H9 (cell line): ENCODE results near the gene POLR2J2. TPM values are rescaled to one million over a fixed set of nuclear protein-coding genes. Genes with fewer than 3 reads are reported as not detected.
"Not testable (repeated sequence)": the region's sequence is repeated elsewhere in the genome, so short reads cannot be mapped to it uniquely, and the experiment has no call there.

ENCODE experiments used
- DNase-seq: peaks from one replicate; pipeline ENCODE4 v3.0.0-alpha.2; 2017
- H2AFZ ChIP-seq: one replicate; pipeline ENCODE4 v1.6.1; 2013; ENCODE audit warnings: mild to moderate bottlenecking, low read length, control low read depth, moderate library complexity
- H2AK5ac ChIP-seq: 2 replicates; pipeline ENCODE4 v1.6.1; 2013; ENCODE audit warnings: low read length, control low read depth, mixed read lengths; ENCODE audit not compliant: insufficient read length
- H2BK120ac ChIP-seq: one replicate; pipeline ENCODE4 v1.6.1; 2013; ENCODE audit warnings: low read depth, mild to moderate bottlenecking, low read length, control low read depth, inconsistent platforms; ENCODE audit not compliant: poor library complexity, severe bottlenecking
- H2BK12ac ChIP-seq: 2 replicates; pipeline ENCODE4 v1.6.1; 2013; ENCODE audit warnings: low read length, control low read depth, mixed read lengths, low read depth; ENCODE audit not compliant: insufficient read length
- H2BK15ac ChIP-seq: 2 replicates; pipeline ENCODE4 v1.6.1; 2013; ENCODE audit warnings: low read depth, low read length, control low read depth
- H2BK20ac ChIP-seq: one replicate; pipeline ENCODE4 v1.6.1; 2013; ENCODE audit warnings: low read depth, mild to moderate bottlenecking, low read length, control low read depth, inconsistent platforms; ENCODE audit not compliant: poor library complexity, severe bottlenecking
- H2BK5ac ChIP-seq: 2 replicates; pipeline ENCODE4 v1.6.1; 2013; ENCODE audit warnings: low read length, control low read depth, mixed read lengths; ENCODE audit not compliant: insufficient read length
- H3K14ac ChIP-seq: 2 replicates; pipeline ENCODE4 v1.6.1; 2013; ENCODE audit warnings: low read length, control low read depth; ENCODE audit not compliant: insufficient read depth
- H3K18ac ChIP-seq: 2 replicates; pipeline ENCODE4 v1.6.1; 2013; ENCODE audit warnings: low read depth, mild to moderate bottlenecking, mixed read lengths, low read length, control low read depth; ENCODE audit not compliant: insufficient read length
- H3K23ac ChIP-seq: 2 replicates; pipeline ENCODE4 v1.6.1; 2013; ENCODE audit warnings: low read length, control low read depth, mixed read lengths, low read depth; ENCODE audit not compliant: insufficient read length
- H3K23me2 ChIP-seq: 2 replicates; pipeline ENCODE4 v1.6.1; 2013; ENCODE audit warnings: low read depth, mild to moderate bottlenecking, mixed read lengths, low read length, control low read depth; ENCODE audit not compliant: insufficient read length, poor library complexity, severe bottlenecking
- H3K27ac ChIP-seq: 2 replicates; pipeline ENCODE4 v1.5.1; 2013; ENCODE audit warnings: low read length, control low read depth, mixed read lengths, low read depth; ENCODE audit not compliant: insufficient read length
- H3K27me3 ChIP-seq: 2 replicates; pipeline ENCODE4 v1.6.1; 2013; ENCODE audit warnings: low read length, control low read depth, inconsistent platforms; ENCODE audit not compliant: insufficient read depth
- H3K4ac ChIP-seq: 2 replicates; pipeline ENCODE4 v1.6.1; 2013; ENCODE audit warnings: low read depth, mild to moderate bottlenecking, control low read depth, inconsistent platforms, low read length, moderate library complexity
- H3K4me1 ChIP-seq: 2 replicates; pipeline ENCODE4 v1.6.1; 2013; ENCODE audit warnings: low read length, control low read depth, inconsistent platforms; ENCODE audit not compliant: insufficient read depth
- H3K4me2 ChIP-seq: 2 replicates; pipeline ENCODE4 v1.6.1; 2013; ENCODE audit warnings: low read length, control low read depth, mixed read lengths; ENCODE audit not compliant: insufficient read length, insufficient read depth
- H3K56ac ChIP-seq: 2 replicates; pipeline ENCODE4 v1.6.1; 2013; ENCODE audit warnings: low read depth, mild to moderate bottlenecking, mixed read lengths, low read length, control low read depth; ENCODE audit not compliant: insufficient read length
- H3K79me1 ChIP-seq: 2 replicates; pipeline ENCODE4 v1.6.1; 2013; ENCODE audit warnings: low read depth, mild to moderate bottlenecking, moderate library complexity, low read length, control low read depth, inconsistent platforms; ENCODE audit not compliant: insufficient read depth, poor library complexity, severe bottlenecking
- H3K79me2 ChIP-seq: 2 replicates; pipeline ENCODE4 v1.6.1; 2013; ENCODE audit warnings: low read length, control low read depth, inconsistent platforms; ENCODE audit not compliant: insufficient read depth
- H3K9ac ChIP-seq: 2 replicates; pipeline ENCODE4 v1.6.1; 2013; ENCODE audit warnings: low read length, control low read depth, mixed read lengths; ENCODE audit not compliant: insufficient read length; ENCODE audit errors: extremely low read depth
- H3K9me3 ChIP-seq: one replicate; pipeline ENCODE4 v1.6.1; 2013; ENCODE audit warnings: low read depth, low read length, inconsistent platforms; ENCODE audit not compliant: control insufficient read depth
- H3T11ph ChIP-seq: one replicate; pipeline ENCODE4 v1.6.1; 2013; ENCODE audit warnings: mild to moderate bottlenecking, low read length, control low read depth, inconsistent platforms
- H4K20me1 ChIP-seq: one replicate; pipeline ENCODE4 v1.6.1; 2013; ENCODE audit not compliant: control insufficient read depth, insufficient read length, insufficient read depth
- H4K5ac ChIP-seq: 2 replicates; pipeline ENCODE4 v1.6.1; 2013; ENCODE audit warnings: low read depth, mild to moderate bottlenecking, mixed read lengths, low read length, control low read depth; ENCODE audit not compliant: insufficient read length
- H4K8ac ChIP-seq: replicated peaks from 2 replicates; pipeline ENCODE4 v1.6.1; 2013; ENCODE audit warnings: low read length, control low read depth, mixed read lengths, low read depth; ENCODE audit not compliant: insufficient read length
- H4K91ac ChIP-seq: 2 replicates; pipeline ENCODE4 v1.6.1; 2013; ENCODE audit warnings: low read depth, mild to moderate bottlenecking, moderate library complexity, mixed read lengths, low read length, control low read depth; ENCODE audit not compliant: insufficient read length
- H3K27ac Mint-ChIP-seq, 3 experiments: 2 replicates in 2 of 3; 3 replicates in 1 of 3; pipeline ENCODE4 v1.8.0; 2020 to 2021; ENCODE audit warnings: mixed read lengths in 3 of 3, mild to moderate bottlenecking in 1 of 3, moderate library complexity in 1 of 3
- H3K27me3 Mint-ChIP-seq: 2 replicates; pipeline ENCODE4 v1.8.0; 2021; ENCODE audit warnings: low read depth, mild to moderate bottlenecking, moderate library complexity, mixed read lengths
- H3K36me3 Mint-ChIP-seq, 3 experiments: 2 replicates in 2 of 3; 3 replicates in 1 of 3; pipeline ENCODE4 v1.8.0; 2020 to 2021; ENCODE audit warnings: low read depth in 3 of 3, mixed read lengths in 3 of 3; ENCODE audit not compliant: insufficient read depth in 1 of 3
- H3K4me1 Mint-ChIP-seq, 2 experiments: 2 replicates each; pipeline ENCODE4 v1.8.0; 2020; ENCODE audit warnings: mixed read lengths in 2 of 2
- H3K4me3 Mint-ChIP-seq, 2 experiments: 2 replicates in 1 of 2; 3 replicates in 1 of 2; pipeline ENCODE4 v1.8.0; 2020 to 2021; ENCODE audit warnings: mild to moderate bottlenecking in 2 of 2, mixed read lengths in 2 of 2, moderate library complexity in 1 of 2
- H3K9me3 Mint-ChIP-seq, 2 experiments: 2 replicates in 1 of 2; 3 replicates in 1 of 2; pipeline ENCODE4 v1.8.0; 2020; ENCODE audit warnings: mild to moderate bottlenecking in 2 of 2, mixed read lengths in 2 of 2, moderate library complexity in 1 of 2
- WGBS: extraction: QIAGEN DNeasy Blood & Tissue Kit; methylation state at CpG from one replicate; pipeline ENCODE4 v1.1.7; 2013; ENCODE audit warnings: missing lambda C conversion rate, low lambda C conversion rate, mixed read lengths; ENCODE audit not compliant: insufficient read length; ENCODE audit errors: extremely low coverage; 5-methylcytosine and 5-hydroxymethylcytosine counted together
- total RNA-seq: library from RNA; stranded (reverse); gene quantifications from 2 replicates; pipeline ENCODE4 v1.2.1, GENCODE V29; 2021

POLR2J2 gene
- total RNA-seq, 1 experiment from 2014 or later = 3.6 TPM

DNA sequence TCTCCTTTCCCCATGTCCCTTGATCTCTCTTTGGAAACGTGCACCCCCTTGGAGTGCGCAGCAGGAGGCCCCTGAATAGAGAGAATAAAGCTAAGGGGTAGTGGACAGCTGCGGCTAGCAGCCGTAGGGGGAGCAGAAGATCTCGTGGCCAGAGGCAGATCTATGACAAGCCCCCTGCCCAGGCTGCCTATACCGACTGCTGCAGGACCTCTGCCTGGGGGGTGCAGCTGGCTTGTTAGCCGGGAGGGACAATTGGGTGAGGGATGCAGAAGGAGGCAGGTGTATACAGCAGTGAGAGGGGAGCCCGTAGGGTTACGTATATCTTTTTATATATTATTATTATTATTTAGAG, 469 bp upstream of the POLR2J2 start:
- H3K9ac ChIP-seq, H3K14ac ChIP-seq, H3K4me2 ChIP-seq, H3K9me3 ChIP-seq, H3K4ac ChIP-seq, H3K79me2 ChIP-seq, H3K4me3 Mint-ChIP-seq, H3T11ph ChIP-seq, DNase-seq, H2AFZ ChIP-seq, H4K5ac ChIP-seq, H2BK20ac ChIP-seq, H3K23ac ChIP-seq, H3K79me1 ChIP-seq, H3K36me3 Mint-ChIP-seq, H3K56ac ChIP-seq, H2BK12ac ChIP-seq, H3K4me1 ChIP-seq, H4K91ac ChIP-seq, H3K27me3 ChIP-seq, H2BK15ac ChIP-seq, H3K23me2 ChIP-seq, H4K8ac ChIP-seq, H3K4me1 Mint-ChIP-seq, H3K9me3 Mint-ChIP-seq, H3K27me3 Mint-ChIP-seq, H3K18ac ChIP-seq, H2BK120ac ChIP-seq, H4K20me1 ChIP-seq, H2AK5ac ChIP-seq, H3K27ac ChIP-seq, H2BK5ac ChIP-seq, H3K27ac Mint-ChIP-seq: not testable (repeated sequence)
- WGBS = no CpG with 5 or more reads among the region's 9 CpGs

DNA sequence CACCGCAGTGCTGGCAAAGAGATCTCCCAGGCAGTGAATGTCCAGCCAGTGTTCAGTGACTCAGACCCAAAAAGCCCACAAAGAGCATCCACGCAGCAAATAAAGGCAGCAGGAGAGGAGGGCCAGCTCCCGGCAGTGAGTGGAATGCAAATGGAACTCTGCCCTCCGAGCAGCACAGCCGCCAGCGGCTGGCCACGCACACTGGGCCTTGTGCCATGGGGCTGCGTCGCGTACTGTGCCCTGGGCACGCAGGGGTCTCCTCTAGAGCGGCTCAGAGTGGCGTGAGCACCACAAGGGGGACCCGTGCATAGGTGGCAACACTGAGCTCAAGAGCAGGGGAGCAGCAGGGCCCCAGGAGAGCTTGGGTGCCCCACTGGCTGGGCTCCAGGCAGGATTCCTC, 3.9 kb downstream of the POLR2J2 start:
- H3K4me1 Mint-ChIP-seq, H2BK20ac ChIP-seq, H3K18ac ChIP-seq, H3K4me1 ChIP-seq, H3K36me3 Mint-ChIP-seq, H2AFZ ChIP-seq, H2BK15ac ChIP-seq, H3K4ac ChIP-seq, H3K9me3 ChIP-seq, H2BK12ac ChIP-seq, H2BK5ac ChIP-seq, H3T11ph ChIP-seq, H3K4me2 ChIP-seq, H2AK5ac ChIP-seq, DNase-seq, H2BK120ac ChIP-seq, H3K79me1 ChIP-seq, H3K27me3 ChIP-seq, H3K4me3 Mint-ChIP-seq, H3K56ac ChIP-seq, H3K9me3 Mint-ChIP-seq, H4K8ac ChIP-seq, H4K20me1 ChIP-seq, H3K23ac ChIP-seq, H3K14ac ChIP-seq, H3K79me2 ChIP-seq, H4K5ac ChIP-seq, H3K27me3 Mint-ChIP-seq, H3K23me2 ChIP-seq, H4K91ac ChIP-seq, H3K27ac ChIP-seq, H3K9ac ChIP-seq, H3K27ac Mint-ChIP-seq: not testable (repeated sequence)
- WGBS = no CpG with 5 or more reads among the region's 14 CpGs

DNA sequence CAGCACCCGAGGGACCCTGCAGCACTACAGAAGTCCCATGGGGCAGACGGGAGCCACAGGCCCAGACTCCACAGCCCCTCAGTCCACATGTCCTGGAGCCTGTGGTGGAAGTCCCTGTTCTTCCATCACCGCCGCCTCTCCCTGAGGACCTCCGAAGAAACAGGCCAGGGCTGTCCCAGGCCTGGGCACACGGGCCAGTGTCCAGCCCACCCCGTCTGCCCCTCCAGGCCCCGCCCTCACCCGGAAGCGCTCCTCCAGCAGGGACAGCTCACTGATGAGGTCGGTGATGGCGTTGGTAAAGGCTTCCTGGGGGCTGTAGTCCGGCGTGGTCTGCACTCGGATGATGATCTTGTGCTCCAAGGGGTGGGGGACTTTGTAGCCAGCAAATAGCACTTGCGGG, 4.6 kb downstream of the POLR2J2 start:
- H3K9ac ChIP-seq, H3K9me3 ChIP-seq, H3K36me3 Mint-ChIP-seq, H3K9me3 Mint-ChIP-seq, H3K27ac Mint-ChIP-seq, H2BK5ac ChIP-seq, H3K23ac ChIP-seq, H2BK120ac ChIP-seq, H3K4ac ChIP-seq, H3K14ac ChIP-seq, H4K20me1 ChIP-seq, H3K27me3 ChIP-seq, H3K56ac ChIP-seq, H3K4me2 ChIP-seq, H3K4me3 Mint-ChIP-seq, H4K91ac ChIP-seq, DNase-seq, H3K27ac ChIP-seq, H2AFZ ChIP-seq, H2AK5ac ChIP-seq, H3K79me2 ChIP-seq, H4K8ac ChIP-seq, H3K4me1 Mint-ChIP-seq, H2BK20ac ChIP-seq, H3K18ac ChIP-seq, H4K5ac ChIP-seq, H2BK12ac ChIP-seq, H3K79me1 ChIP-seq, H3K27me3 Mint-ChIP-seq, H2BK15ac ChIP-seq, H3K4me1 ChIP-seq, H3T11ph ChIP-seq, H3K23me2 ChIP-seq: not testable (repeated sequence)
- WGBS = no CpG with 5 or more reads among the region's 16 CpGs
